Panc1 (cell line): Measurements from ENCODE around the gene L2HGDH.

Source experiments
- CTCF ChIP-seq: fragments of 450-650 bp; IDR thresholded peaks from 2 replicates; pipeline ENCODE4 v1.5.1; 2017; ENCODE audit warnings: mild to moderate bottlenecking
- POLR2AphosphoS5 ChIP-seq: IDR thresholded peaks from 2 replicates; pipeline ENCODE4 v1.6.1; 2012; ENCODE audit warnings: mild to moderate bottlenecking, low read depth, low read length, moderate library complexity
- REST ChIP-seq, 2 experiments: IDR thresholded peaks; 2 replicates each; pipeline ENCODE4 v1.6.1; 2011 to 2012; ENCODE audit warnings: low read depth in 2 of 2, control low read depth in 1 of 2, low read length in 1 of 2, mild to moderate bottlenecking in 1 of 2, moderate library complexity in 1 of 2; ENCODE audit not compliant: insufficient read depth in 1 of 2
- SIN3A ChIP-seq: IDR thresholded peaks from 2 replicates; pipeline ENCODE4 v1.6.1; 2012; ENCODE audit warnings: low read depth, mild to moderate bottlenecking, low read length, moderate library complexity, borderline replicate concordance; ENCODE audit not compliant: insufficient read depth
- TCF7L2 ChIP-seq: IDR thresholded peaks from 2 replicates; pipeline ENCODE4 v1.6.1; 2011; ENCODE audit warnings: mild to moderate bottlenecking, low read depth, low read length, inconsistent platforms

GRCh38 chr14:50213795-50214194 lies 98.2 kb downstream of the L2HGDH start:
- TF ChIP-seq CTCF (no peak), REST (IDR thresholded peaks at IDR 0.05; ENCODE audit: insufficient read depth in 1 of 2, low read depth in 2 of 2, low read length in 1 of 2) (no peak), POLR2AphosphoS5 (no peak), SIN3A (no peak), TCF7L2 (no peak)
